SU-DHL-6 (cell line): Measurements from ENCODE around the gene ZBTB7B.

Experiments
- EZH2phosphoT487 ChIP-seq: fragments of 200-600 bp; sonication (generic), shearing (Covaris generic); conservative IDR thresholded peaks from 2 replicates; pipeline ENCODE4 v1.6.1; 2018; ENCODE audit warnings: mild to moderate bottlenecking, antibody characterized with exemption, low read length, moderate library complexity, mixed read lengths
- TF ChIP-seq, protein P1 (sequence below): fragments of 200-600 bp; sonication (generic); IDR thresholded peaks from one replicate; pipeline ENCODE4 v1.5.1; 2017; ENCODE audit warnings: antibody characterized with exemption, mild to moderate bottlenecking, low read length, moderate library complexity; ENCODE audit not compliant: insufficient read depth, poor library complexity, severe bottlenecking

DNA sequence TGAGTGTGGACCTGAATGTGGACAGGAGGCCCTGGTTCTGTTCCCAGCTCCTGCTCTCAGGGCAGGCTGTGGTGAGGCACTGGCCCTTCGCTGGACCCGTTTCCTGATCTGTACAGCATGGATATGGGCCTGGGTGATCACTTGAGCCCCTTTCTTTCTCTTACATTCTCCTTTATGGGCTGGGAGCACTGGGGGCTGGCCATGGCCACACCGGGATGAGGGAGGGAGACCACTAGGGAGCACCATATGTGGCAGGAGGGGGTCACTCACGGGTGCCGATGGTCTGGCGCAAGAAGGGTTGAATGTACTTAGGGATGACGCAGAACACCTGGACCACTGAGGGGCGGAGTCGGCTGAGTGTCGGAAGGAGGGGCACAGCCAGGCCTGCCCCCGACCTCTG is 28.3 kb downstream of the ZBTB7B start:
- TF ChIP-seq, protein P1, sequence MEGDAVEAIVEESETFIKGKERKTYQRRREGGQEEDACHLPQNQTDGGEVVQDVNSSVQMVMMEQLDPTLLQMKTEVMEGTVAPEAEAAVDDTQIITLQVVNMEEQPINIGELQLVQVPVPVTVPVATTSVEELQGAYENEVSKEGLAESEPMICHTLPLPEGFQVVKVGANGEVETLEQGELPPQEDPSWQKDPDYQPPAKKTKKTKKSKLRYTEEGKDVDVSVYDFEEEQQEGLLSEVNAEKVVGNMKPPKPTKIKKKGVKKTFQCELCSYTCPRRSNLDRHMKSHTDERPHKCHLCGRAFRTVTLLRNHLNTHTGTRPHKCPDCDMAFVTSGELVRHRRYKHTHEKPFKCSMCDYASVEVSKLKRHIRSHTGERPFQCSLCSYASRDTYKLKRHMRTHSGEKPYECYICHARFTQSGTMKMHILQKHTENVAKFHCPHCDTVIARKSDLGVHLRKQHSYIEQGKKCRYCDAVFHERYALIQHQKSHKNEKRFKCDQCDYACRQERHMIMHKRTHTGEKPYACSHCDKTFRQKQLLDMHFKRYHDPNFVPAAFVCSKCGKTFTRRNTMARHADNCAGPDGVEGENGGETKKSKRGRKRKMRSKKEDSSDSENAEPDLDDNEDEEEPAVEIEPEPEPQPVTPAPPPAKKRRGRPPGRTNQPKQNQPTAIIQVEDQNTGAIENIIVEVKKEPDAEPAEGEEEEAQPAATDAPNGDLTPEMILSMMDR = no peak
- no peak for TF ChIP-seq EZH2phosphoT487
